ENCODE results near the gene TCEAL4.
"Not testable (repeated sequence)": the region's sequence is repeated elsewhere in the genome, so short reads cannot be mapped to it uniquely, and the experiment has no call there.

The TCEAL4 gene

DNA sequence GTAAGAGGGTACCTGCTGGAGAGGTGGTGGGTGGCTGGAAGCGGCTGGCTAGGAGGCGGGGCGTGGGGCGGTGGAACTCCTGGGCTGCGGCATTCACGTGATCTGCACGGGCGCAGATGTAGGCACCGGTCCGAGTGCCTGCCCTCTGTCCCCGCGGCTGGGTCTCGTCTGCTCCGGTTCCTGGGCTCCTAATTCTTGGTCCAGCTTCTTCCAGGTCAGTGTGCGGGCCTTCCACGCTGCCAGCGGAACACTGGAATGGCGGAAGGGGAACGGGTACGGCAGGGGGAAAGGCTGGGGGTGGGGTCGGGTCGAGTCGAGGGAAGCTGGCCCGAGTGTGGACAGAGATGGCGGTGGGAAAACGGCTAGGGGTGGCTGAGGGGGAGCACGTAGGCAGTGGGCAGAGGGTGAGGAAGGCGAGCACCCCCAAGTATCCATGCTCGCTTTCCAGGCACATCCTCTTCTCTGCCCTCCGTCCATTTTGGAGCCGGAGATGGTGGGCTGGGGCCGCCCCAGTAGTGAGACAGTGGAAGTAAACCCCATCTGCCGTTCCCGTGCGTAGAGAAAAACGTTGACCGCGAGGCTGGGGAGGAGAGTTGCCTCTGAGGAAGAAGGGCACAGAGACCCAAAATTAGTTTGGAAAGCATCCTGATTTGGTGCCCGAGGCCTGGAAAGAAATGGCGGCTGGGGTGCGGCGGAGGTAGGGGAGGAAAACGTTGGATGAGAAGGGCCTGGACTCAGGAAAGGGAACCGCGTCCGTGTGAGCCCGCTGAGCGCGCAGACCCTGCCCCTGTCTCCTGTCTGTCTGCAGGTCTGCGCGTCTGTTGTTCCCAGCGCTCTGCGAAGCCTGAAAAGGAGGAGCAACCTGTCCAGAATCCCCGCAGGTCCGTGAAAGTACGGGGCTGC lies at the start of gene TCEAL4:
Gene TCEAL4 (plus strand): TSS at position 105 of the 903 bp plus-strand sequence. CDS start 1,161 bp downstream, outside the sequence.
- peak; percentile 78 for DNase-seq

DNA sequence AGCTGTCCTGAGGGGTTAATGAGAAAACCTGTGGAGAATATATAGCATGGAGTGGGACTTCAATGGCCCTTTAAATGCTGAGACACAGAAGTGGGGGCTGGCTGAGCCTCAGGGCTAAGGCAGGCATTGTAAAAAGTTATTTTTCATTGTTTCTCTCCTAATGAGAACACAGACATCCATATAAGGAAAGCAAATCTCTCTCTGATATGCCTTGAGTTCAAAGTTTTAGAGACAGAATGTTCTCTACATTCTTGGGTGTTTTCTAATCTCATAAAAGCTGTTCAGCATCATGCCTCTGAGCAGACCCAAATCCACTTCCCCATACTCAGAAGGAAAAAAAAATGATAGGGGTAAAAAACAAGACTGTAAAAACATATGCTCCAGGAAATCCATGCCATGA lies 49.2 kb upstream of the TCEAL4 start:
- no peak for DNase-seq

DNA sequence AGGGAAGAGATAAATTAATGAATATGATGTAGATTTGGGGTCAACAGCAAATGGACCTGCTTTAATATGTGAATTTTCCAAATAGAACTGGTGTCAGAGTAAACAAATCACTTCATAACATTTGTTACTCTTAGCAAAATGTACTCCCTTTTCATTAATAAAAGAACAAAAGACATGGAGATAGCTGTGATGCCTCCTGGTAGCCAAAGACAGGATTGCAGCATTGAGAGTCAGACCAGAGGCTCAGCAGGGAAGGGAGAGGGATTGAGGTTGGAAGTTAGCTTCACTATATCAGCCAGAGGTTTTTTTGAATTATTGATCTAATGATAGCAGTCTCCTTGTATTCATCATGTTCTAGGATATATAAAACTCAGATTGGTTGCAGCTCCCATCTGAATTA lies 48.6 kb upstream of the TCEAL4 start:
- no peak for DNase-seq

DNA sequence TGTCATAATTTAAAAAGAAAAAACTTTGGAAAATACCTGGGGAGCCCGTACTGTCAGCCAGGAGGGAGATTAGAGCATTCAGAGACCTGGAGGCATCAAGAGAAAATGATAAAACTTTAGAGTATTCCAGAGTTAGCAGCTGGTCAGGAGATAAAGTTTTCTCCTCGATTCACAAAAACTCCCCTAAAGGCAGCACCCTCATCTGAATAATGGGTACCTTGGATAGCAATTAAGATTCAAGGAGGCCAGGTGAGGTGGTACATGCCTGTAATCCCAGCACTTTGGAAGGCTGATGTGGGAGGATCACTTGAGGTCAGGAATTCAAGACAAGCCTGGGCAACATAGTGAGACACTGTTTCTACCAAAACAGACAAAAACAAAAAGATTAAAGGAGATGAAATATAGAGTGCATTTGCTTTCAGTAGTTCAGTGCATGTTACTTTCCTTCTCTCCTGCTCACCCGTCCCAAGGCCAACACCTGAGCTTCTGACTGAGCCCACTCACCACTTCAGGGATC lies 47.4 kb upstream of the TCEAL4 start:
- no peak for DNase-seq

DNA sequence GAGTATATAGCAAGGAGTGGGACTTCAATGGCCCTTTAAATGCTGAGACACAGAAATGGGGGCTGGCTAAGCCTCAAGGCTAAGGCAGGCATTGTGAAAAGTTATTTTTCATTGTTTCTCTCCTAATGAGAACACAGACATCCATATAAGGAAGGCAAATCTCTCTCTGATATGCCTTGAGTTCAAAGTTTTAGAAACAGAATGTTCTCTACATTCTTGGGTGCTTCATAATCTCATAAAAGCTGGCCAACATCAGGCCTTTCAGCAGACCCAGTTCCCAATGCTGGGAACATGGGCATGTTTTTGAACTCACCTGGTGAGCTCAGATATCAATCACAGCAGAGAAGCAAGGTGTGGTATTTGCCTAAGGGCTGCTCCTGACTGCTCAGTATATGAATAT lies 46.6 kb upstream of the TCEAL4 start:
- no peak for DNase-seq

DNA sequence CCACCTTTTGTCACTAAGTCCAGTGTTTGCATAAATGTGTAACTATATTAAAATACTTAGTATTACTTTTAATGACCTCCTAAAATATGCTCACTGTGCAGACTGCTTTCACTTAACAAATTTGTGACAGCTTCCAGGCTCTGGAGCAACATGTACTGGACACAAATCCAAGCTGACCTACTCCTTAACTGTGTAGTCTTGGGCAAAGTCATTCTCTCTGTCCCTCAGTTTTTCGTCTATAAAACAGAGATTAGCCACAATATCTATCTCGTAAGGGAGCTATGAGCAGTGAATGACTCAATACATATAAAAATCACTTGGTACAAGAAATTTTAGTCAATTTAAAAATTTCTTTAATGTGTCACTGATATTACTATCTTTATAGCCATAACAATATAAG lies 45.6 kb upstream of the TCEAL4 start:
- no peak for DNase-seq

DNA sequence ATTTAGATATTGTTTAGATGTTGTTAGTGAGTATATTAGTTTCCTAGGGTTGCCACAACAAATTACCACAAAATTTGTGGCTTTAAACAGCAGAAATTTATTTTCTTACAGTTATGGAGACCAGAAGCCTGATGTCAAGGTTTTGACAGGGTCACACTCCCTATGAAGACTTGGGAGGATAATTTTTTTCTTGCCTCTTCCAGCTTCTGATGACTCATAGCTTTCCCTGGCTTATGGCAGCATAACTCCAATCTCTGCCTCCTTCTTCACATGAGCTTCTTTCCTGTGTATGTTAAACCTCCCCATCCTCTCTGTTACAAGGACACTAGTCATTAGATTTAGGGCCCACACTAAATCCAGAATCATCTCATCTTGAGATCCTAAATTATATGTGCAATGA lies 45.2 kb upstream of the TCEAL4 start:
- no peak for DNase-seq

DNA sequence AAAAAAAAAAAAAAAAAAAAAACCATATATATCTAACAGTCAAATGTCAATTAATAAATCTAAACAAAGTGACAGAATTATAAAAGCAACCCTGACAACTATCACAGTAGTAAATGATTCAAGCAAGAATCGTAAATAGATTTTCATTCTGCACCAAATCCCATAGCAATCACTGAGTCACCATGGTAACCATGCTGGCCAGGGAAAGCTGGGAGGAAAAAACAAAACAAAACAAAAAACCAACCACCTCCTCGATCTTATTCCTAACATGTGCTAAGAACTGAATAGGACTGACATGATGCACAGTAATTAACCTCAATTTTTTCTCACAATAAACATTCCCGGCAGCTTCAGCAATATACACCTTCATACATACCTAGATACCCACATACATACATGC lies 35.4 kb upstream of the TCEAL4 start:
- DNase-seq, result no peak

DNA sequence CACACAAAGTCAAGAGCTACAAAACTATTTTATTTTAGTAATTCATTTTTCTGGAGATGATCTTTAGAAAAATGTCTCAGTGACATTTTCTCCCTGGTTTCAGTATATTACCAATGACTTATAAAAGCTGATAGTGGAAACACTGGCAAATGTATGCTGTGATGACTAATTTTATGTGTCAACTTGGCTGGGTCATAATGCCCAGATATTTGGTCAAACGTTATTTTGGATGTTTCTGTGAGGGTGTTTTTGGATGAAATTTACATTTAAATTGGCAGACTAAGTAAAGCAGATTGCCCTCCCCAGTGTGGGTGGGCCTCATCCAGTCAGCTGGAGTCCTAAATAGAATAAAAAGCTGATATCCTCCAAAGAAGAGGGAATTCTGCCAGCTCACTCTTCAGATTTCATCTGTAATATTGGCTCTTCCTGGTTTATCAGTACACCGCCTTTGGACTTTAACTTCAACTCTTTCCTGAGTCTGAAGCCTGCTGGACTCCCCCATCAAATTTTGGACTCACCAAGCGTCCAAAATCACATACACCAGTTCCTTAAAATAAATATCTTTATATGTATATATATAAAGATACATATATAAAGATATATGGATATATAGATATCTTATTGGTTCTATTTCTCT lies 34.8 kb upstream of the TCEAL4 start:
- no peak for DNase-seq

DNA sequence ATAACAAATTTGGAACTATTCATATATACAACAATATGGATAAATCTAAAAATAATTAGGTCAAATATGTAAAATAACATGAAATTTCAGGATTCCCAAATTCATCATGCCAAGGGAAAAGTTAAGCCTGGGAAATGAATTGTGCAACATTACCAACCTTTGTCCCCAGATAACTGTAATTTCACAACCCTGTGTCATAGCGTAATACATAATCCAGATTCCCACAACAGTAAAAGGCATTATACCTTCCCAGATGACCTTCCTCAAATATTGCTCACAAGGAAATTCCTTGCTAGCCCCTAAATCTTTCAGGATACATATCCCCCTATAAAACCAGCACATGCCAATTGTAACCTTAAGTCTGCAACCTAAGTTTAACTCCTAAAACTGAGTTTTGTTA lies 33.1 kb upstream of the TCEAL4 start:
- no peak for DNase-seq

DNA sequence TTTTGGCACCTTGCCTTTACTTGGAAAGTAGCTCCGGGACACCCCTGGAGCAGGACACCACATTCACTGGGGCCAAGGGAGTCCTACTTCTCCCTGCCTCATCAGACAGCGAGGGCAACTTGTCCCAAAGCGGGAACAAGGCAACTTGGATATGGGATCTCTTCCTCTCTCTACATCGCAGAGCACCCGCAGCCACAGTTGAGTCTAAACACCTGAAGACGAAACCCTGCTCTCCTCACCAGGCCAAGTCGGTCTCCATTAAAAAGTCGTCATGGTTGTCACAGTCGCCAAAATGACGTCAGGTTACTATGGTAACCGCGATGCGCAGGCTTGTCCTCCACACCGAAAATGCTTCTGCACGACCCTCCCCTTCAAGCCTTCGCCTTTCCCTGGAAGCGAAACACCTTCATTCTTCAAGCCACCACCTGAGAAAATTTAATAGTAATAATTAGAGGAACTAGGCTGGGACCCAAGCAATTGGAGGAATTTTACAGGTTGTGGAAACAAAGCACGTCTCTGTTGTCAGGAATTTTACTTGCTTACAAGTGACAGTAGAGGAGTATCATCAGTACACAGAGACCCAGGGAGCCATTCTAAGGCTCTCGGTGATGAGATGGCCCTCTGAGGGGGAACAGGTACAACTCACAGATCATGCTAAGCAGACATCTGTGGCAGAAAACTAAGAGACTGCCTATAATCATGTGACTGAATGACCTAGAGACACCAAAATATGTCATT lies 30.5 kb upstream of the TCEAL4 start:
- peak; percentile 80 for DNase-seq

DNA sequence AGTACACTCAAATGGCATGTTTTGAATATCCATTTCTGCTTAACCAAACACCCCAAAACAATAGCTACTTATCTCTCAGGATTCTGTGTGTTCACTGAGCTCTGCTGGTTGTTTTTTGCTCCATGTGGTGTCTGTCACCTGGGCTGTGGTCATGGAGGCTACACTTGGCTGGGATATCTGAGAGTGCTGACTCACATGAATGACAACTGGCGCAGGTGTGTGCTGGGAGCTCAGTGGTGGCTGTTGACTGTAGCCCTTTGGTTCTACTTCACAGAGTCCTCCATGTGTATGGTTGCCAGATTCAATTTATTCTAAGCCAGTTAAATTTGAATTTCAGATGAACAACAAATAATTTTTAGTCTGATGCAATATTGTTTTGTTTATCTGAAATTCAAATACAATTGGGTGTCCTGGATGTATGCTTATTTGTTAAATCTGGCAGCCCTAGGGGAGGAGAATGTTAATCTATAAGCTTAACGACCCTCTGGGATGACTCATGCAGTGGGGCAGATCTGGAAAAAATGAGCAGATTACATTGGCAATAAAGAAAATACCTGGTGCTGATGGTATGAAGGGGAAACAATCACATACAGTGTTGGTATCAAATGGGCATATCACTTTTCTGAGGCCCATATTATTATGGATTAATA lies 28.2 kb upstream of the TCEAL4 start:
- DNase-seq, result no peak

DNA sequence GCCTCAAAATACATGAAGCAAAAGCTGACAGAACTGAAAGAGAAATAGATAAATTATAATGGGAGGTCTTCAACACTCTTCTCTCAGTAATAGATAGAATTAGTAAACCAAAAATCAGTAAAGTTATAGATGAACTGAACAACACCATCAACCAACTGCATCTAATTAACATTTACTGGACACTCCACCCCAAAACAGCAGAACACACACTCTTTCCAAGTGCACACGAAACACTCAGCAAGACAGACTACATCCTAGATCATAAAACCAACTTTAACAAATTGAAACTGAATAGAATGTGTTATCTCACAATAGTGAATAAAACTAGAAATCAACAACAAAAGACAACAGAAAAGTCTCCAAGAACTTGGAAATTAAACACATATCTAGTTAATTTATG lies 25.1 kb upstream of the TCEAL4 start:
- no peak for DNase-seq

DNA sequence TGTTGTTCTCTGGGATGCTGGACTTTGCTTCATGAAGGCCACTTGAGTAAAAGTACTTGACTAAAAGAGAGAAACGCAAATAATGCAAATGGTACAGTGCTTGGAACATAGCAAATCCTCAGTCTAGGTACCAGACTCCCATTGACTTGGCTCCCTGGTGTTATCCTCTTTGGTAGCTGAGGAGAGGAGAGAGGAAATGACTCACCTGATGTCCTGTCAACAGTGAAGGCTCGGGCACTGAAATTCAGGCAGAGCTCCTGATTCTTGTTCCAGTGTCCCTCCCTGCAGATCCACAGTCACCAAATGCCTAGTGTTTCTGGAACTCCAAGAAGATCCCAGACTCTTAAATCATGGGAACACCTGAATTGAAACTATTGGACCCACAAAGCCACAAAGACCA lies 22.5 kb upstream of the TCEAL4 start:
- peak; percentile 62 for DNase-seq

DNA sequence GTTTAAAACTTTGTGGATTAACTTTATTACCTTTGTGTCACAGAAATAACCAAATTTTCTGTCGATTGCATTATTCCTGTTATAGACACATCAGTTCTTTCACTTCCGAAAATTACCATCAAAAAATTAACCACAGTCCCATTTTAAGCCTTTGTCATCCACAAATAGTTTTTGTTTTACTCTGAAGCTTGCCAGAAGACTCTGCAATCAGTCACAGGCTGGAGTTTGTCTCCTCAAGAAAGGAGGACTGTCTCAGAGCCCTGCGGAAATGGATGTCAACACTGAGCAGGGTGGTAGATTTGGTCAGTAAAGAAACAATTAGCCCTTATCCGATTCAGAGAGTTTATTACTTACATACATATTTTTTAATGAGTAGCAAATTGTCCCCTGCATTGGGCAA lies 20.1 kb upstream of the TCEAL4 start:
- DNase-seq, result no peak

DNA sequence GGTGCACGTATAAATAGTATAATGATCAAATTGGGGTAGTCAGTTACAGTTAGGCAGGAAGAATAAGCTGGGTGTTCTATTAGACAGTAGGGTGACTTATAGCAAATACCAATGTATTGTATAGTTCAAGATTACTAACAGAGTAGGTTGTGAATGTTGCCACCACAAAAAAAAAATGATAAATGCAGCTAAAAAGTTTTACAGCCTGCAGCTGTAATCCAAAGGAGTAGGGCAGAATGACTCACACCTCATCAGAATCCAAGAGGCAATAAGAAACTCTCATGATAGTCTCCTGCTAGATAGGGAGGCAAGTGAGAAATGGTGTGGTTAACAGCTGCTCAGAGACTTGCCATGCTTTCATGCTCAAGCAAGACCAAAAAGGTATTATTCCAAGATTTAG lies 19.6 kb upstream of the TCEAL4 start:
- no peak for DNase-seq

DNA sequence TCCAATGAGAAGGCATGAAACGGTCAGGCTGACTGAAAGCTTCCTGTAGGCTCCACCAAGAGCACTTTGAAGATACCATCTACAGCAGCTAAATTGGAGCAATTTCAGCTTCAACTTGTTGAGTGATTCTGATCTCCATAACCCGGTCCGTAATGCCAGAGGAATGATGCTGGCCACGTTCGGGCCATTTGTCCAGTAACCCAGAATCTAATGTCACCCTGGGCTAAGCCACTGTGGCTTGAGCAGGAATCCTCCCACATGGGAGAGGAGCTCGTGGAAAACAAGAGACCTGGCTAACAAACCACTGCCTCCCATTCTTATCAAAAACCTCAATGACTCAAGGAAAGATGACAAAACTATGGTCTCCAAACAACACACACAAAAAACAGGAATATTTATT lies 14.2 kb upstream of the TCEAL4 start:
- DNase-seq, result no peak

DNA sequence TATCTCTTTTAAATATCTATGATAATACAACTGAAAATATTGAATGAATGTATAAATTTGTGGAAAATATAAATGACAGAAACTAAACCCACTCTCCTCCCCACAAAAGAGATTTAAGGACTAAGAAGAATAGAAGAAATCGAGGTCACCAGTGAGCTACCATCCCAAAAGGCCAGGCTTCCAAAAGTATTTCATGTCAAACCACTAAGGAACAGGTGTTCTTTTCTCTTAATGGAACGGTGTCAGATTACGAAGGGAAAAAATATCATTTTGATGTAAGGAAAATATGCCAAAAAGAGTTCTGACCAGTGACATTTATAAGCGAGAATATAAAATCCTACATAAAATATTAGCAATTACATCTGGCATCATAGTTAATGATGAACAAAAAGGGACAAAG lies 13.6 kb upstream of the TCEAL4 start:
- no peak for DNase-seq

DNA sequence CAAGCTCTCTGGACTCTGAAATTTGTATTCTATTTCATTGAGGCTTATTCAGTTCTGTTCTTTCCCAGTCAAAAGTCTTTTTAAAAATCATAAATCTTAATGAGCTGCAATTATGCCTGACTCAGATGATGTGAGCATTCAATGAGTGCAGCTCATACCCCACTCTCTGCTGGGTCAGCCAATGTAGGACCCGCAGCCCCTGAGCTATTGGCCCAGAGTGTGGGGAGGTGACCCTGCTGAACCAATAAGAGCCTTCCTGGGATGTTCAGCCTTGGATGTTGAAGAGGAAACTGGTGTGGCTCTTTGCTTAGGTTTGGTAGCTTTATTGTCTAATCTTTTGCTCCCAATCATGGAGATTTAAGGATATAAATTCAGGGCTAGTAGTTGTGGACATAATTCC lies 12.1 kb upstream of the TCEAL4 start:
- DNase-seq, result no peak

DNA sequence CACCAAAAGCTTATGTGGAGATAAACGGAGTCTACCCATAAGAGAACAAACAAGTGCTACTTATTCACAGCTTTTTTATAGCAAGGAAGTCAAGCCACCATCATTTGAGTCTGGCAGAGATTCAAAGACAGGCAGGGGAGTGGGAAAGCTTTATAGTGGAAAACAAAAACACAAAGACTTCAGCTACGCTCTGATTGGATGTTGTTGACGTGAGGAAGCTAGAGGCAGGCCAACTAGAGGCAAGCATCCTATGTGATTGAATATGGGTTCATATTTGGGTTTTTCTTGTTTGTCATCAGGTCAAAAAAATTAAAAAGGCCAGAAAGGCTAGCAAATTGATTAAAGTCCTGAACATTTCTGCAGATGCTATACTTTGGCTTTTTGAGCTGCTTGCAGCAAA lies 719 bp upstream of the TCEAL4 start:
- no peak for DNase-seq

DNA sequence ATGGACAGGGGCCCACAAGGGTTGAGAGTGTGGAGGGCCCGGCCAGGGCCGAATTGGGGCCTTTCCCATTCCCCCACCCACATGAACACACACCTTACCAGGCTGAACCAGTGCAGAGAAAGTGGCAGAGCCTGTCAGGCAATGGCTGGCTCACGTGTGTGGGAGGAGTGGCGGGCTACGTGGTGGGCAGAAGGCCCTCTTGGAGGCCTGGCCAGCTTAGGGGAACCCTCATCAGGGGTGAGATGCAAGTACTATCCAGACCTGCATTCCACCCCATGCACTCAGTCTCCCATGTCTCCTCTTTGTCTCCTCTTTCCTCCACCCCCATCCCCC lies 965 bp downstream of the TCEAL4 start:
- DNase-seq, result peak; percentile 59

DNA sequence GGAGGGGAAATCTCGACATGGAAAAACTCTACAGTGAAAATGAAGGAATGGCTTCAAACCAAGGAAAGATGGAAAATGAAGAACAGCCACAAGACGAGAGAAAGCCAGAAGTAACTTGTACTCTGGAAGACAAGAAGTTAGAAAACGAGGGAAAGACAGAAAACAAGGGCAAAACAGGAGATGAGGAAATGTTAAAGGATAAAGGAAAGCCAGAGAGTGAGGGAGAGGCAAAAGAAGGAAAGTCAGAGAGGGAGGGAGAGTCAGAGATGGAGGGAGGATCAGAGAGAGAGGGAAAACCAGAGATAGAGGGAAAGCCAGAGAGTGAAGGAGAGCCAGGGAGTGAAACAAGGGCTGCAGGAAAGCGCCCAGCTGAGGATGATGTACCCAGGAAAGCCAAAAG lies 1.3 kb downstream of the TCEAL4 start:
- DNase-seq, result no peak

DNA sequence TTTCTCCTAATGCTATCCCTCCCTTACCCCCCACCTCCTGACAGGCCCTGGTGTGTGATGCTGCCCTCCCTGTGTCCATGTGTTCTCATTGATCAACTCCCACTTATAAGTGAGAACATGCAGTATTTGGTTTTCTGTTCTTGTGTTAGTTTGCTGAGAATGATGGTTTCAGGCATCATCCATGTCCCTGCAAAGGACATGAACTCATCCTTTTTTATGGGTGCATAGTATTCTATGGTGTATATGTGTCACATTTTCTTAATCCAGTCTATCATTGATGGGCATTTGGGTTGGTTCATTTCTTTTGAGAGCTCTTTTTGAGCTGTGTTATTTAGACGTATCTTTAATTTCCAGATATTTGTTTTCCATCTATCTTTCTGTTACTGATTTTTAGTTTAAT lies 7.0 kb downstream of the TCEAL4 start:
- DNase-seq, result not testable (repeated sequence)

All from islet precursor cell (in vitro differentiated cells).